PC-3 (cell line): ENCODE measurements around the gene GSPT1. TPM values are rescaled to one million over a fixed set of nuclear protein-coding genes. Genes with fewer than 3 reads are reported as not detected.

ENCODE experiments used
- ATAC-seq: fragments of 200-7000 bp; cut with Tn5 transposase; 2 replicates; pipeline ENCODE4 v1.9.1; 2020; ENCODE audit warnings: mild to moderate bottlenecking, moderate library complexity
- BruUV-seq: library from RNA; stranded (reverse); fragments of 400-500 nt; replicated peaks from 2 replicates; lab custom pipeline; 2021; lab: Mats Ljungman, UMichigan
- CTCF ChIA-PET: fragments of 300-600 bp; sonication (Branson Sonifier 250); formaldehyde crosslinking; loops from one replicate; lab custom pipeline; 2022; ENCODE audit warnings: antibody characterized with exemption; lab: Charles Lee
- POLR2A ChIA-PET: fragments of 300-600 bp; sonication (Branson Sonifier 250); formaldehyde crosslinking; loops from one replicate; lab custom pipeline; 2022; ENCODE audit warnings: antibody characterized with exemption; ENCODE audit not compliant: unreplicated experiment; lab: Charles Lee
- DNase-seq: peaks from one replicate; pipeline ENCODE4 v3.0.0-alpha.2; 2015
- H2AFZ ChIP-seq: fragments of 300-600 bp; sonication (generic); 2 replicates; pipeline ENCODE4 v1.6.0; 2016; ENCODE audit warnings: antibody characterized with exemption, low read length
- H3F3A ChIP-seq: fragments of 300-600 bp; sonication (generic); one replicate; pipeline ENCODE4 v1.6.0; 2017; ENCODE audit warnings: antibody characterized with exemption, low read length, control low read depth, mild to moderate bottlenecking; ENCODE audit not compliant: unreplicated experiment
- H3K27ac ChIP-seq: fragments of 300-600 bp; sonication (generic); 2 replicates; pipeline ENCODE4 v1.5.1; 2016; ENCODE audit warnings: mild to moderate bottlenecking, low read length
- H3K27me3 ChIP-seq: fragments of 300-600 bp; sonication (generic); 2 replicates; pipeline ENCODE4 v1.6.1; 2016; ENCODE audit warnings: low read length, mixed read lengths
- H3K36me3 ChIP-seq: fragments of 300-600 bp; sonication (generic); 2 replicates; pipeline ENCODE4 v1.6.1; 2016; ENCODE audit warnings: low read depth, mixed run types, low read length, mixed read lengths
- H3K4me1 ChIP-seq: fragments of 300-600 bp; sonication (generic); 2 replicates; pipeline ENCODE4 v1.5.1; 2016; ENCODE audit warnings: low read length; ENCODE audit not compliant: insufficient read depth
- H3K4me2 ChIP-seq: fragments of 300-600 bp; sonication (generic); 2 replicates; pipeline ENCODE4 v1.6.0; 2016; ENCODE audit warnings: low read length
- H3K4me3 ChIP-seq: fragments of 300-600 bp; sonication (generic); 2 replicates; pipeline ENCODE4 v1.5.1; 2016; ENCODE audit warnings: mild to moderate bottlenecking, low read length, mixed read lengths
- H3K79me2 ChIP-seq: fragments of 300-600 bp; sonication (generic); 2 replicates; pipeline ENCODE4 v1.6.1; 2017; ENCODE audit warnings: low read length, mixed read lengths
- H3K9ac ChIP-seq: fragments of 300-600 bp; sonication (generic); 2 replicates; pipeline ENCODE4 v1.6.0; 2016; ENCODE audit warnings: mild to moderate bottlenecking, low read length
- H3K9me2 ChIP-seq: fragments of 300-600 bp; sonication (generic); replicated peaks from 2 replicates; pipeline ENCODE4 v1.6.1; 2016; ENCODE audit warnings: mixed run types, low read length, mixed read lengths
- H3K9me3 ChIP-seq: fragments of 300-600 bp; sonication (generic); 2 replicates; pipeline ENCODE4 v1.6.1; 2016; ENCODE audit warnings: low read length, mixed read lengths
- H4K20me1 ChIP-seq: fragments of 300-600 bp; sonication (generic); 2 replicates; pipeline ENCODE4 v1.6.1; 2016; ENCODE audit warnings: low read length, mixed read lengths
- EZH2 ChIP-seq: fragments of 300-600 bp; sonication (generic); IDR thresholded peaks from one replicate; pipeline ENCODE4 v1.6.1; 2017; ENCODE audit warnings: antibody characterized with exemption, mild to moderate bottlenecking, low read length; ENCODE audit not compliant: unreplicated experiment
- EZH2phosphoT487 ChIP-seq: fragments of 300-600 bp; sonication (generic); IDR thresholded peaks from 2 replicates; pipeline ENCODE4 v1.6.1; 2018; ENCODE audit warnings: mild to moderate bottlenecking, antibody characterized with exemption, low read length, borderline replicate concordance
- intact Hi-C: fragments of 100-400 bp; cut with micrococcal nuclease; formaldehyde crosslinking; loops from 2 replicates; pipeline ENCODE4 v1.9.0; 2023
- total RNA-seq: library from RNA; depleted of rRNA; stranded (reverse); fragments of >200 nt; gene quantifications from 2 replicates; pipeline ENCODE4 v1.2.3, GENCODE V29; 2014
- TF ChIP-seq, protein P1 (sequence below): fragments of 300-600 bp; sonication (generic); conservative IDR thresholded peaks from 2 replicates; pipeline ENCODE4 v1.5.1; 2017; ENCODE audit warnings: antibody characterized with exemption, low read depth, mild to moderate bottlenecking, low read length

The GSPT1 gene
- total RNA-seq, 1 experiment from 2014 or later, result 67.9 TPM

DNA sequence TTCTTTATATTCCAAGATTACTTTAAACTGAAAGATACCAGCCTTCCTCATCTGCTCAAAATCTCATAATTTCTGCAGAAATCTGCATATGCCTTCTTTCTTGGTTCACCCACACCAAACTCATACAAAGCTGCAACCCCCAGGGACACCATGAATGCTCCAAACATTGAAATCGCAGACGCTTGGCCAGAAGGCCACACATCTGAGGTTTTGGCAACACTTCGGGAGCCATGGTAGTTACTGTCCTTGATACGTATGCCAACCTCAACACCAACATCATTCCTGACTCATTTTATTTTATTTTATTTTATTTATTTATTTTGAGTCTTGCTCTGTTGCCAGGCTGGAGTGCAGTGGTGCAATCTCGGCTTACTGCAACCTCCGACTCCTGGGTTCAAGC lies 11.8 kb downstream of the GSPT1 start:
- H4K20me1 ChIP-seq, result peaks cover 60% of the 10 kb centered on the region
- H3K4me1 ChIP-seq, result no peaks in the 10 kb centered on the region
- H3F3A ChIP-seq, result no peaks in the 10 kb centered on the region
- H3K9me2 ChIP-seq, result no peaks in the 10 kb centered on the region
- H3K4me2 ChIP-seq, result no peak overlapping the region
- H3K27me3 ChIP-seq, result no peaks in the 10 kb centered on the region
- ATAC-seq (no peak), DNase-seq (no peak)
- H2AFZ ChIP-seq, result no peak overlapping the region
- H3K79me2 ChIP-seq, result peaks cover 97% of the 10 kb centered on the region
- CTCF ChIA-PET, result no interaction called here
- H3K9me3 ChIP-seq, result no peaks in the 10 kb centered on the region
- BruUV-seq, result no TSS peak
- POLR2A ChIA-PET, result no interaction called here
- TF ChIP-seq EZH2 (no peak), EZH2phosphoT487 (no peak)
- TF ChIP-seq, protein P1, sequence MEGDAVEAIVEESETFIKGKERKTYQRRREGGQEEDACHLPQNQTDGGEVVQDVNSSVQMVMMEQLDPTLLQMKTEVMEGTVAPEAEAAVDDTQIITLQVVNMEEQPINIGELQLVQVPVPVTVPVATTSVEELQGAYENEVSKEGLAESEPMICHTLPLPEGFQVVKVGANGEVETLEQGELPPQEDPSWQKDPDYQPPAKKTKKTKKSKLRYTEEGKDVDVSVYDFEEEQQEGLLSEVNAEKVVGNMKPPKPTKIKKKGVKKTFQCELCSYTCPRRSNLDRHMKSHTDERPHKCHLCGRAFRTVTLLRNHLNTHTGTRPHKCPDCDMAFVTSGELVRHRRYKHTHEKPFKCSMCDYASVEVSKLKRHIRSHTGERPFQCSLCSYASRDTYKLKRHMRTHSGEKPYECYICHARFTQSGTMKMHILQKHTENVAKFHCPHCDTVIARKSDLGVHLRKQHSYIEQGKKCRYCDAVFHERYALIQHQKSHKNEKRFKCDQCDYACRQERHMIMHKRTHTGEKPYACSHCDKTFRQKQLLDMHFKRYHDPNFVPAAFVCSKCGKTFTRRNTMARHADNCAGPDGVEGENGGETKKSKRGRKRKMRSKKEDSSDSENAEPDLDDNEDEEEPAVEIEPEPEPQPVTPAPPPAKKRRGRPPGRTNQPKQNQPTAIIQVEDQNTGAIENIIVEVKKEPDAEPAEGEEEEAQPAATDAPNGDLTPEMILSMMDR, result no peak
- intact Hi-C loops, result no loop called here
- no peak overlapping the region for H3K9ac ChIP-seq
- no peak overlapping the region for H3K4me3 ChIP-seq
- peaks cover 6% of the 10 kb centered on the region; the same call in 1 of the 2 replicates for H3K36me3 ChIP-seq
- no peak overlapping the region for H3K27ac ChIP-seq

DNA sequence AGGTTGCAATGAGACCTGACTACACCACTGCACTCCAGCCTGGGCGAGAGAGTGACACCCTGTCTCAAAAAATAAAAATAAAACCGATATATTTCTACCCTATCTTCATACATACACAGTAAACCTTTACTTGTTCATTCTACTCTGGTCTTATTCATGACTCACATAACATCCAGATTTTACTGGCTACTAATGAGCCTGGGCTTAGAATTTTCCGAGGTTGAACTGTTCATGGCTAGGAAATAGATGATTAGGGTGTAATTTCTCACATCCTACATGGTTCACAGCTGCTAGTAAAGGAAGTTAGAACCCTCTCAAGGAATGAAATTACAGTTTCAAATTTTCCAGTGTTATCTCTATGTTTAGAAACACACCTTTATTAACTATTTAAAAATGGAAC lies 14.7 kb downstream of the GSPT1 start:
- no TSS peak for BruUV-seq

More for the DNA sequence above, 14.7 kb downstream of the GSPT1 start:
- Histone ChIP-seq H3K9ac (no peak overlapping the region), H3K9me2 (no peaks in the 10 kb centered on the region), H3K9me3 (no peaks in the 10 kb centered on the region), H3F3A (no peaks in the 10 kb centered on the region), H3K4me3 (no peak overlapping the region), H4K20me1 (peaks cover 48% of the 10 kb centered on the region), H3K79me2 (peaks cover 99% of the 10 kb centered on the region), H2AFZ (no peak overlapping the region), H3K36me3 (peaks cover 16% of the 10 kb centered on the region), H3K27me3 (no peaks in the 10 kb centered on the region), H3K27ac (no peak overlapping the region), H3K4me1 (no peaks in the 10 kb centered on the region), H3K4me2 (no peak overlapping the region)
- DNase-seq (no peak), ATAC-seq (peak; percentile 45; the same call in 1 of the 2 replicates)
- CTCF ChIA-PET, result no interaction called here
- POLR2A ChIA-PET, result no interaction called here
- TF ChIP-seq, protein P1, result no peak
- TF ChIP-seq EZH2, result no peak
- no peak for TF ChIP-seq EZH2phosphoT487
- intact Hi-C loops, result no loop called here
